HCT116 (cell line): ENCODE data around the gene MAMLD1. TPM values are rescaled to one million over a fixed set of nuclear protein-coding genes. Genes with fewer than 3 reads are reported as not detected.

ENCODE experiments used
- ATAC-seq: fragments of 200-7000 bp; cut with Tn5 transposase; 2 replicates; pipeline ENCODE4 v1.9.1; 2020; ENCODE audit warnings: mild to moderate bottlenecking, moderate library complexity
- BruUV-seq: library from RNA; stranded (reverse); fragments of 400-500 nt; replicated peaks from 2 replicates; lab custom pipeline; 2021; lab: Mats Ljungman, UMichigan
- CTCF ChIA-PET: fragments of 300-600 bp; sonication (Branson Sonifier 250); formaldehyde crosslinking; loops from one replicate; lab custom pipeline; 2021; ENCODE audit warnings: antibody characterized with exemption; lab: Charles Lee
- POLR2A ChIA-PET: fragments of 300-600, 350-600 bp; sonication (Branson Sonifier 250); formaldehyde crosslinking; loops from one replicate; lab custom pipeline; 2021; ENCODE audit warnings: antibody characterized with exemption; lab: Charles Lee
- RAD21 ChIA-PET, 2 experiments: fragments of 300-600 bp; sonication (Branson Sonifier 250); formaldehyde crosslinking; loops; one replicate each; lab custom pipeline; 2023; ENCODE audit warnings: low total read pairs in 2 of 2; ENCODE audit not compliant: uncharacterized antibody in 2 of 2, unreplicated experiment in 2 of 2, low non-redundant PET in 1 of 2; lab: Charles Lee
- DNase-seq: peaks from one replicate; pipeline ENCODE4 v3.0.0-alpha.2; 2010; ENCODE audit warnings: low read depth, low spot score
- H2AFZ ChIP-seq: fragments of 200-600 bp; shearing (Covaris generic), sonication (generic); 2 replicates; pipeline ENCODE4 v1.6.1; 2017; ENCODE audit warnings: low read depth, mixed run types, mixed read lengths, antibody characterized with exemption, low read length; ENCODE audit not compliant: poor library complexity, severe bottlenecking
- H3K27ac ChIP-seq: 2 replicates; pipeline ENCODE4 v1.5.1; 2012; ENCODE audit warnings: low read depth, low read length
- H3K27me3 ChIP-seq: fragments of 200-600 bp; sonication (generic); 2 replicates; pipeline ENCODE4 v1.6.1; 2016; ENCODE audit warnings: mixed run types, low read length, mixed read lengths; ENCODE audit not compliant: insufficient read depth
- H3K36me3 ChIP-seq, 2 experiments: fragments of 200-500 bp in 1 of 2; fragments of 200-600 bp in 1 of 2; sonication (Bioruptor generic) in 1 of 2; sonication (generic) in 1 of 2; 2 replicates each; pipeline versions ENCODE4 v1.5.1 to v1.6.1; 2014 to 2016; ENCODE audit warnings: low read length in 2 of 2, inconsistent platforms in 1 of 2, mixed read lengths in 1 of 2, mixed run types in 1 of 2; ENCODE audit not compliant: insufficient read depth in 2 of 2, control insufficient read depth in 1 of 2
- H3K4me1 ChIP-seq, 2 experiments: fragments of 200-600 bp in 1 of 2; sonication (generic) in 1 of 2; 2 replicates each; pipeline versions ENCODE4 v1.5.1 to v1.6.1; 2012 to 2017; ENCODE audit warnings: low read length in 2 of 2, inconsistent platforms in 1 of 2, mild to moderate bottlenecking in 1 of 2, mixed read lengths in 1 of 2, mixed run types in 1 of 2, moderate library complexity in 1 of 2; ENCODE audit not compliant: insufficient read depth in 2 of 2, control insufficient read depth in 1 of 2
- H3K4me2 ChIP-seq: fragments of 200-600 bp; sonication (generic); 2 replicates; pipeline ENCODE4 v1.6.1; 2017; ENCODE audit warnings: mixed run types, low read length, mixed read lengths
- H3K4me3 ChIP-seq, 2 experiments: fragments of 200-600 bp in 1 of 2; sonication (generic) in 1 of 2; replicated peaks in 1 of 2; 2 replicates each; pipeline ENCODE4 v1.5.1; 2011 to 2016; ENCODE audit warnings: low read length in 2 of 2, control low read depth in 1 of 2, low read depth in 1 of 2, mild to moderate bottlenecking in 1 of 2, mixed read lengths in 1 of 2, mixed run types in 1 of 2
- H3K79me2 ChIP-seq: fragments of 200-600 bp; sonication (generic); 2 replicates; pipeline ENCODE4 v1.6.1; 2017; ENCODE audit warnings: mild to moderate bottlenecking, mixed run types, low read length, moderate library complexity, mixed read lengths; ENCODE audit not compliant: insufficient read depth
- H3K9ac ChIP-seq: fragments of 200-600 bp; sonication (generic); 2 replicates; pipeline ENCODE4 v1.6.1; 2016; ENCODE audit warnings: low read length, mixed read lengths
- H3K9me2 ChIP-seq: fragments of 200-600 bp; sonication (generic), shearing (Covaris generic); 2 replicates; pipeline ENCODE4 v1.6.1; 2017; ENCODE audit warnings: mixed run types, mild to moderate bottlenecking, moderate library complexity; ENCODE audit not compliant: insufficient read depth
- H3K9me3 ChIP-seq, 2 experiments: fragments of 200-500 bp in 1 of 2; fragments of 200-600 bp in 1 of 2; sonication (Bioruptor generic) in 1 of 2; sonication (generic) in 1 of 2; 2 replicates each; pipeline ENCODE4 v1.6.1; 2014 to 2017; ENCODE audit warnings: low read length in 2 of 2, mixed read lengths in 2 of 2, inconsistent platforms in 1 of 2, low read depth in 1 of 2, mild to moderate bottlenecking in 1 of 2, mixed run types in 1 of 2, moderate library complexity in 1 of 2; ENCODE audit not compliant: control insufficient read depth in 1 of 2, insufficient read depth in 1 of 2
- H4K20me1 ChIP-seq: fragments of 200-600 bp; sonication (generic), shearing (Covaris generic); 2 replicates; pipeline ENCODE4 v1.6.1; 2017; ENCODE audit warnings: mixed run types, mild to moderate bottlenecking, moderate library complexity; ENCODE audit not compliant: insufficient read depth
- ATF3 ChIP-seq: IDR thresholded peaks from 2 replicates; pipeline ENCODE4 v1.6.1; 2012
- CTCF ChIP-seq, 3 experiments: fragments of 200-600 bp in 1 of 3; sonication (generic) in 1 of 3; IDR thresholded peaks in 2 of 3; conservative IDR thresholded peaks in 1 of 3; 2 replicates each; pipeline ENCODE4 v1.5.1; 2012 to 2017; ENCODE audit warnings: low read depth in 2 of 3, low read length in 2 of 3, antibody characterized with exemption in 1 of 3, borderline replicate concordance in 1 of 3, control low read depth in 1 of 3, mild to moderate bottlenecking in 1 of 3, mixed read lengths in 1 of 3, mixed run types in 1 of 3, moderate library complexity in 1 of 3; ENCODE audit not compliant: insufficient read depth in 1 of 3
- EGR1 ChIP-seq: IDR thresholded peaks from 2 replicates; pipeline ENCODE4 v1.6.1; 2012; ENCODE audit warnings: low read depth
- ELF1 ChIP-seq: IDR thresholded peaks from 2 replicates; pipeline ENCODE4 v1.6.1; 2012; ENCODE audit warnings: low read depth, borderline replicate concordance
- EZH2 ChIP-seq: fragments of 200-600 bp; sonication (generic); IDR thresholded peaks from 2 replicates; pipeline ENCODE4 v1.6.1; 2017; ENCODE audit warnings: antibody characterized with exemption, mixed run types
- MAX ChIP-seq: IDR thresholded peaks from 2 replicates; pipeline ENCODE4 v1.6.1; 2012
- POLR2AphosphoS5 ChIP-seq: IDR thresholded peaks from 2 replicates; pipeline ENCODE4 v1.6.1; 2011; ENCODE audit warnings: mild to moderate bottlenecking, low read depth, low read length, moderate library complexity
- REST ChIP-seq: IDR thresholded peaks from 2 replicates; pipeline ENCODE4 v1.6.1; 2012; ENCODE audit warnings: low read depth
- SIN3A ChIP-seq: IDR thresholded peaks from 2 replicates; pipeline ENCODE4 v1.6.1; 2012; ENCODE audit warnings: low read depth
- SP1 ChIP-seq: IDR thresholded peaks from 2 replicates; pipeline ENCODE4 v1.6.1; 2012; ENCODE audit warnings: low read depth
- intact Hi-C: fragments of 100-400 bp; cut with micrococcal nuclease; formaldehyde crosslinking; loops from 2 replicates; pipeline ENCODE4 v1.10.0; 2022
- total RNA-seq: library from RNA; stranded (reverse); gene quantifications from one replicate; pipeline ENCODE4 v1.2.1, GENCODE V29; 2021; ENCODE audit not compliant: unreplicated experiment

MAMLD1 gene
- total RNA-seq, 1 experiment from 2014 or later = 3.6 TPM

GRCh38 chrX:150363561-150364346, 637 bp downstream of the MAMLD1 start:
- H3K36me3 ChIP-seq = no peaks in the 10 kb centered on the region
- no peaks in the 10 kb centered on the region for H3K9me2 ChIP-seq
- H3K27ac ChIP-seq = no peak overlapping the region
- RAD21 ChIA-PET = interaction anchor here (0.6 to 1.4 kb wide), 3 partner anchors 253 to 424 kb away, joined by 3 read pairs; no protein-coding TSS in a partner anchor
- H4K20me1 ChIP-seq = no peaks in the 10 kb centered on the region
- H3K9ac ChIP-seq = peak overlapping the region; percentile 60
- POLR2A ChIA-PET = no interaction called here
- DNase-seq (no peak), ATAC-seq (peak; percentile 47)
- H3K4me1 ChIP-seq = peaks cover 2 to 10% of the 10 kb centered on the region in 2 experiments; a peak in 1 of 4 replicates
- no peaks in the 10 kb centered on the region for H3K27me3 ChIP-seq
- H3K4me3 ChIP-seq = peak overlapping the region; percentile 55 to 64
- no peak overlapping the region for H2AFZ ChIP-seq
- intact Hi-C loops = loop anchor here (5.0 to 10.0 kb wide), 2 partner anchors 329 to 401 kb away; no protein-coding TSS in a partner anchor
- CTCF ChIA-PET = interaction anchor here (0.7 to 2.0 kb wide), 5 partner anchors 119 to 424 kb away, joined by 3 to 4 read pairs (median 3); no protein-coding TSS in a partner anchor
- H3K79me2 ChIP-seq = no peaks in the 10 kb centered on the region
- TF ChIP-seq SP1 = no peak
- H3K4me2 ChIP-seq = peak overlapping the region; percentile 88
- BruUV-seq = no TSS peak
- H3K9me3 ChIP-seq = no peaks in the 10 kb centered on the region

- Histone ChIP-seq H3K4me1 (peaks cover 2 to 10% of the 10 kb centered on the region in 2 experiments; a peak in 1 of 4 replicates), H4K20me1 (no peaks in the 10 kb centered on the region), H2AFZ (no peak overlapping the region), H3K9me3 (no peaks in the 10 kb centered on the region), H3K79me2 (no peaks in the 10 kb centered on the region)
- RAD21 ChIA-PET = interaction anchor here in 1 of 2 experiments (1.4 kb wide), 1 partner anchor 424 kb away, joined by 3 read pairs; no protein-coding TSS in a partner anchor
- no peak for TF ChIP-seq EZH2
- TF ChIP-seq SIN3A = no peak
- no peak for TF ChIP-seq MAX
- TF ChIP-seq ATF3 = no peak
- TF ChIP-seq EGR1 = no peak
- no peak for TF ChIP-seq SP1
- TF ChIP-seq POLR2AphosphoS5 = no peak
- no peak for TF ChIP-seq REST
- TF ChIP-seq ELF1 = no peak
- TF ChIP-seq CTCF (IDR thresholded peaks at IDR 0.05 in 2 of 3, conservative IDR thresholded peaks at IDR 0.05 in 1 of 3; ENCODE audit: borderline replicate concordance in 1 of 3, insufficient read depth in 1 of 3, low read depth in 2 of 3, low read length in 2 of 3) = no peak
- TF ChIP-seq, all 23 proteins: peak for 0
- intact Hi-C loops = loop anchor here (5.0 to 10.0 kb wide), 4 partner anchors 123 to 402 kb away; no protein-coding TSS in a partner anchor
- Histone ChIP-seq H3K9me2 (no peaks in the 10 kb centered on the region), H3K4me2 (peak overlapping the region; percentile 88), H3K27ac (no peak overlapping the region), H3K27me3 (no peaks in the 10 kb centered on the region), H3K9ac (peak overlapping the region; percentile 60), H3K36me3 (no peaks in the 10 kb centered on the region), H3K4me3 (peak overlapping the region; percentile 55 to 64)
- DNase-seq (no peak), ATAC-seq (no peak)
- CTCF ChIA-PET = interaction anchor here (0.6 to 2.0 kb wide), 5 partner anchors 13 to 424 kb away, joined by 3 to 4 read pairs (median 3); no protein-coding TSS in a partner anchor
- POLR2A ChIA-PET = interaction anchor here (0.8 kb wide), 1 partner anchor 406 kb away, joined by 3 read pairs; no protein-coding TSS in a partner anchor
- no TSS peak for BruUV-seq
Measured at GRCh38 chrX:150364347-150365050, 1.4 kb downstream of the MAMLD1 start.
